Stomach (tissue), 4 donors: ENCODE data around the gene GRAMD1B.

Experiments
- CTCF ChIP-seq, 7 experiments: fragments of 450-650 bp in 4 of 7; fragments of 200-600 bp in 3 of 7; sonication (generic) in 3 of 7; IDR thresholded peaks; one replicate each; pipeline ENCODE4 v1.5.1; 2016 to 2019; ENCODE audit warnings: antibody characterized with exemption in 7 of 7, control low read depth in 2 of 7, mild to moderate bottlenecking in 1 of 7
- EP300 ChIP-seq: sonication (generic); formaldehyde crosslinking; IDR thresholded peaks from one replicate; pipeline ENCODE4 v1.6.1; 2017; ENCODE audit warnings: antibody characterized with exemption
- POLR2A ChIP-seq, 4 donors: fragments of 450-650 bp; IDR thresholded peaks; one replicate each; pipeline ENCODE4 v1.6.1; 2016; ENCODE audit warnings: antibody characterized with exemption in 4 of 4, control low read depth in 2 of 4, mild to moderate bottlenecking in 1 of 4, moderate library complexity in 1 of 4
- POLR2AphosphoS5 ChIP-seq, 3 donors: sonication (generic); formaldehyde crosslinking; IDR thresholded peaks; one replicate each; pipeline ENCODE4 v1.6.1; 2016; ENCODE audit warnings: antibody characterized with exemption in 3 of 3

DNA sequence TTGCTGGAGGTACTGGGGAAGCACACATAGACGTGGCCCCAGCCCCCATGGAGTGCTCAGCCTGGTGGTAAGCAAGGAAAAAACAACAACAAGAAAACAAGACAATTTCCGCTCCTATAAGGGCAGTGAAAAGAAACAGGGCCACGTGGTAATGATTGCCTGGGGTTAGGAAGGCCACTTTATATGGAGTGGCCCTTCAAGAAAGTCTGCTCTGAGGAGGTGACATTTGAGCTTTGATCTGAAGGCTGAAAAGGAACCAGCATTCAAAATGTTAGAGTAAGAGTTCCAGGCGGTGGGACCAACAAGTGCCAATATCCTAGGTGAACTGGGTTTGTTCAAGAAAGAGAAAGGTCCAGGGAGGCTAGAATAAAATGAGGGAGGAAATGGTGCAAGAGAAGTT, 136.8 kb downstream of the GRAMD1B start:
- TF ChIP-seq POLR2A (IDR thresholded peaks at IDR 0.05): no peak
- TF ChIP-seq CTCF (IDR thresholded peaks at IDR 0.05): no peak
- no peak for TF ChIP-seq POLR2AphosphoS5 (IDR thresholded peaks at IDR 0.05)
- TF ChIP-seq EP300: no peak
